GM23338 (cell line): ENCODE data around the gene EIF4EBP3. TPM values are rescaled to one million over a fixed set of nuclear protein-coding genes. Genes with fewer than 3 reads are reported as not detected.
A peak's percentile ranks its signal among the peaks of the same experiment; 100 is the strongest.

ENCODE experiments used
- ATAC-seq: fragments of 200-7000 bp; cut with Tn5 transposase; 3 replicates; pipeline ENCODE4 v1.9.1; 2020
- DNase-seq: peaks from one replicate; pipeline ENCODE4 v3.0.0-alpha.2; 2015; ENCODE audit warnings: low spot score
- H2AFZ ChIP-seq: fragments of 200-600 bp; sonication (generic); 2 replicates; pipeline ENCODE4 v1.8.0; 2016; ENCODE audit warnings: antibody characterized with exemption, mild to moderate bottlenecking, moderate library complexity
- H3F3A ChIP-seq: fragments of 200-600 bp; sonication (generic); replicated peaks from 2 replicates; pipeline ENCODE4 v1.8.0; 2017; ENCODE audit warnings: antibody characterized with exemption, mixed run types, low read depth
- H3K27ac ChIP-seq: fragments of 200-600 bp; sonication (generic); 2 replicates; pipeline ENCODE4 v1.6.1; 2016; ENCODE audit warnings: low read depth
- H3K27me3 ChIP-seq: fragments of 200-600 bp; sonication (generic); 2 replicates; pipeline ENCODE4 v1.8.0; 2016; ENCODE audit warnings: mild to moderate bottlenecking, mixed run types, moderate library complexity; ENCODE audit not compliant: insufficient read depth
- H3K36me3 ChIP-seq: fragments of 200-600 bp; sonication (generic); 2 replicates; pipeline ENCODE4 v1.8.0; 2016; ENCODE audit warnings: mild to moderate bottlenecking; ENCODE audit not compliant: insufficient read depth
- H3K4me1 ChIP-seq: fragments of 200-600 bp; sonication (generic); 2 replicates; pipeline ENCODE4 v1.8.0; 2016; ENCODE audit warnings: mild to moderate bottlenecking, moderate library complexity; ENCODE audit not compliant: insufficient read depth
- H3K4me2 ChIP-seq: fragments of 200-600 bp; sonication (generic); 2 replicates; pipeline ENCODE4 v1.7.1; 2017; ENCODE audit warnings: mixed run types
- H3K4me3 ChIP-seq: fragments of 200-600 bp; sonication (generic); 2 replicates; pipeline ENCODE4 v1.6.1; 2016; ENCODE audit warnings: mixed run types
- H3K79me2 ChIP-seq: fragments of 200-600 bp; sonication (generic); replicated peaks from 2 replicates; pipeline ENCODE4 v1.8.0; 2017; ENCODE audit warnings: mild to moderate bottlenecking; ENCODE audit not compliant: insufficient read depth
- H3K9me2 ChIP-seq: fragments of 200-600 bp; sonication (generic); 2 replicates; pipeline ENCODE4 v1.8.0; 2017; ENCODE audit not compliant: insufficient read depth
- H4K20me1 ChIP-seq: fragments of 200-600 bp; sonication (generic); replicated peaks from 2 replicates; pipeline ENCODE4 v1.8.0; 2017; ENCODE audit warnings: mild to moderate bottlenecking; ENCODE audit not compliant: insufficient read depth
- H3K27ac Mint-ChIP-seq: 2 replicates; pipeline ENCODE4 v1.8.0; 2020; ENCODE audit warnings: inconsistent platforms, mild to moderate bottlenecking, moderate library complexity, mixed read lengths
- H3K27me3 Mint-ChIP-seq: 3 replicates; pipeline ENCODE4 v1.8.0; 2022; ENCODE audit warnings: low read depth, mild to moderate bottlenecking, moderate library complexity, mixed read lengths, inconsistent platforms; ENCODE audit not compliant: insufficient read depth, poor library complexity
- H3K36me3 Mint-ChIP-seq: 3 replicates; pipeline ENCODE4 v1.8.0; 2021; ENCODE audit warnings: low read depth, mild to moderate bottlenecking, inconsistent platforms, moderate library complexity, mixed read lengths
- H3K4me1 Mint-ChIP-seq: 3 replicates; pipeline ENCODE4 v1.8.0; 2020; ENCODE audit warnings: mild to moderate bottlenecking, inconsistent platforms, mixed read lengths
- H3K4me3 Mint-ChIP-seq: 3 replicates; pipeline ENCODE4 v1.8.0; 2021; ENCODE audit warnings: moderate library complexity, mild to moderate bottlenecking, inconsistent platforms, mixed read lengths
- H3K9me3 Mint-ChIP-seq: 3 replicates; pipeline ENCODE4 v1.8.0; 2020; ENCODE audit warnings: moderate library complexity, mild to moderate bottlenecking, inconsistent platforms, mixed read lengths
- CREB1 ChIP-seq: fragments of 250-450 bp; sonication (Bioruptor Pico); IDR thresholded peaks from 2 replicates; pipeline ENCODE4 v1.5.0; 2020; ENCODE audit warnings: low read depth, mild to moderate bottlenecking, moderate library complexity
- CTCF ChIP-seq, 2 experiments: fragments of 200-600 bp in 1 of 2; sonication (generic) in 1 of 2; conservative IDR thresholded peaks; 2 replicates each; pipeline versions ENCODE4 v1.5.1 to v1.6.1; 2016 to 2017; ENCODE audit warnings: antibody characterized with exemption in 2 of 2, low read depth in 2 of 2, mild to moderate bottlenecking in 2 of 2, moderate library complexity in 1 of 2
- ETS1 ChIP-seq: IDR thresholded peaks from 2 replicates; pipeline ENCODE4 v1.6.1; 2016; ENCODE audit warnings: antibody characterized with exemption
- EZH2 ChIP-seq: fragments of 200-600 bp; sonication (generic); IDR thresholded peaks from one replicate; pipeline ENCODE4 v1.8.0; 2017; ENCODE audit warnings: antibody characterized with exemption, mild to moderate bottlenecking, low read depth; ENCODE audit not compliant: unreplicated experiment
- EZH2phosphoT487 ChIP-seq: fragments of 200-600 bp; sonication (generic); IDR thresholded peaks from one replicate; pipeline ENCODE4 v1.8.1; 2018; ENCODE audit warnings: antibody characterized with exemption; ENCODE audit not compliant: unreplicated experiment
- JUNB ChIP-seq: IDR thresholded peaks from one replicate; pipeline ENCODE4 v1.6.1; 2016; ENCODE audit warnings: antibody characterized with exemption; ENCODE audit not compliant: unreplicated experiment
- NANOG ChIP-seq: IDR thresholded peaks from 2 replicates; pipeline ENCODE4 v1.6.1; 2016; ENCODE audit warnings: antibody characterized with exemption, borderline replicate concordance
- POLR2AphosphoS5 ChIP-seq: IDR thresholded peaks from 2 replicates; pipeline ENCODE4 v1.6.1; 2016; ENCODE audit warnings: antibody characterized with exemption, low read depth
- REST ChIP-seq: IDR thresholded peaks from one replicate; pipeline ENCODE4 v1.6.1; 2018; ENCODE audit warnings: antibody characterized with exemption; ENCODE audit not compliant: unreplicated experiment
- STAT1 ChIP-seq: IDR thresholded peaks from one replicate; pipeline ENCODE4 v1.6.1; 2016; ENCODE audit warnings: antibody characterized with exemption; ENCODE audit not compliant: unreplicated experiment
- ZNF114 ChIP-seq: fragments of 250-450 bp; sonication (Bioruptor Pico); IDR thresholded peaks from 2 replicates; pipeline ENCODE4 v1.5.0; 2020; ENCODE audit warnings: mild to moderate bottlenecking, moderate library complexity
- ZNF331 ChIP-seq: fragments of 250-450 bp; sonication (Bioruptor Pico); IDR thresholded peaks from 2 replicates; pipeline ENCODE4 v1.5.0; 2020; ENCODE audit warnings: low read depth, mild to moderate bottlenecking, moderate library complexity
- polyA plus RNA-seq: library from polyadenylated mRNA; unstranded; fragments of >200 nt; fragmentation: Nextera tagmentation; extraction: Ambion mirVana; gene quantifications from 2 replicates; pipeline ENCODE4 v1.2.1, GENCODE V29; 2016
- total RNA-seq: library from RNA; depleted of rRNA; stranded (reverse); fragments of >200 nt; shearing (Covaris generic); gene quantifications from 2 replicates; pipeline ENCODE4 v1.2.3, GENCODE V29; 2014

The EIF4EBP3 gene
- total and polyA plus RNA-seq, 2 experiments from 2014 or later, result 2.4 to 21.5 TPM

- Mint-ChIP-seq H3K36me3 (no peaks in the 10 kb centered on the region), H3K4me3 (no peak overlapping the region), H3K9me3 (peaks cover 6% of the 10 kb centered on the region; the same call in 1 of the 3 replicates), H3K4me1 (no peaks in the 10 kb centered on the region), H3K27me3 (no peaks in the 10 kb centered on the region), H3K27ac (no peak overlapping the region)
- no peak overlapping the region for H3K27ac ChIP-seq
- H3K27me3 ChIP-seq, result no peaks in the 10 kb centered on the region
- H3K4me3 ChIP-seq, result no peak overlapping the region
- no peak for DNase-seq
- no peak overlapping the region for H2AFZ ChIP-seq
- no peaks in the 10 kb centered on the region for H4K20me1 ChIP-seq
- H3K36me3 ChIP-seq, result no peaks in the 10 kb centered on the region
- ATAC-seq, result no peak
- no peak for TF ChIP-seq NANOG
- TF ChIP-seq EZH2phosphoT487, result no peak
- TF ChIP-seq STAT1, result no peak
- H3F3A ChIP-seq, result no peaks in the 10 kb centered on the region
- no peaks in the 10 kb centered on the region for H3K4me1 ChIP-seq
- no peaks in the 10 kb centered on the region for H3K79me2 ChIP-seq
- no peak overlapping the region for H3K4me2 ChIP-seq
- no peaks in the 10 kb centered on the region for H3K9me2 ChIP-seq
Measured at GRCh38 chr5:140590861-140591260, 43.4 kb downstream of the EIF4EBP3 start.

GRCh38 chr5:140591747-140592372 lies 44.4 kb downstream of the EIF4EBP3 start:
- no peaks in the 10 kb centered on the region for H3F3A ChIP-seq
- no peaks in the 10 kb centered on the region for H3K27me3 ChIP-seq
- DNase-seq, result no peak
- no peak overlapping the region for H3K27ac ChIP-seq
- Mint-ChIP-seq H3K27ac (no peak overlapping the region), H3K4me3 (no peak overlapping the region), H3K27me3 (no peaks in the 10 kb centered on the region), H3K36me3 (no peaks in the 10 kb centered on the region), H3K9me3 (peaks cover 6% of the 10 kb centered on the region; the same call in 1 of the 3 replicates), H3K4me1 (no peaks in the 10 kb centered on the region)
- no peaks in the 10 kb centered on the region for H4K20me1 ChIP-seq
- H3K4me2 ChIP-seq, result no peak overlapping the region
- H3K9me2 ChIP-seq, result no peaks in the 10 kb centered on the region
- no peak overlapping the region for H3K4me3 ChIP-seq
- peak overlapping the region; percentile 14; the same call in 1 of the 2 replicates for H2AFZ ChIP-seq
- ATAC-seq, result no peak
- H3K36me3 ChIP-seq, result no peaks in the 10 kb centered on the region
- no peaks in the 10 kb centered on the region for H3K79me2 ChIP-seq
- no peaks in the 10 kb centered on the region for H3K4me1 ChIP-seq
- TF ChIP-seq CREB1 (no peak), ETS1 (no peak), POLR2AphosphoS5 (no peak), CTCF (conservative IDR thresholded peaks at IDR 0.05; ENCODE audit: low read depth in 2 of 2) (no peak), ZNF114 (no peak), STAT1 (no peak), REST (no peak), EZH2phosphoT487 (no peak), EZH2 (no peak), ZNF331 (CRISPR knock-in tag) (no peak), JUNB (no peak)
